Psoas muscle (tissue), 8 donors: ENCODE results near the gene ROPN1L. TPM values are rescaled to one million over a fixed set of nuclear protein-coding genes. Genes with fewer than 3 reads are reported as not detected.

ENCODE experiments used
- ATAC-seq, 4 donors: fragments of 200-7000 bp; cut with Tn5 transposase; one replicate each; pipeline ENCODE4 v1.9.1; 2020; ENCODE audit warnings: moderate library complexity in 3 of 4, mild to moderate bottlenecking in 2 of 4
- DNase-seq, 2 donors: peaks; one replicate each; pipeline ENCODE4 v3.0.0-alpha.2; 2020
- H3K27ac ChIP-seq: fragments of 200-600 bp; one replicate; pipeline ENCODE4 v1.8.0; 2022
- H3K27me3 ChIP-seq, 3 donors: fragments of 200-600 bp in 1 of 3; one replicate each; pipeline versions ENCODE4 v1.6.1 to v1.8.0; 2013 to 2022; ENCODE audit warnings: low read length in 2 of 3, mild to moderate bottlenecking in 2 of 3, moderate library complexity in 1 of 3; ENCODE audit not compliant: insufficient read depth in 3 of 3
- H3K36me3 ChIP-seq, 2 donors: fragments of 200-600 bp in 1 of 2; one replicate each; pipeline versions ENCODE4 v1.6.1 to v1.8.0; 2013 to 2022; ENCODE audit warnings: low read depth in 1 of 2, mild to moderate bottlenecking in 1 of 2, moderate library complexity in 1 of 2; ENCODE audit not compliant: insufficient read depth in 1 of 2
- H3K4me1 ChIP-seq: fragments of 200-600 bp; one replicate; pipeline ENCODE4 v1.8.0; 2022
- H3K4me3 ChIP-seq: fragments of 200-600 bp; one replicate; pipeline ENCODE4 v1.8.0; 2022; ENCODE audit warnings: mild to moderate bottlenecking
- H3K9me3 ChIP-seq: fragments of 200-600 bp; one replicate; pipeline ENCODE4 v1.8.0; 2022
- CTCF ChIP-seq: fragments of 200-600 bp; IDR thresholded peaks from one replicate; pipeline ENCODE4 v1.8.0; 2022; ENCODE audit warnings: antibody characterized with exemption
- WGBS, 3 donors: extraction: QIAGEN DNeasy Blood & Tissue Kit; methylation state at CpG; one replicate each; pipeline versions ENCODE4 v1.1.6 to v1.1.7; 2013; 5-methylcytosine and 5-hydroxymethylcytosine counted together
- intact Hi-C, 2 donors: fragments of 100-400 bp; cut with DNase I; formaldehyde crosslinking; loops; one replicate each; pipeline versions ENCODE4 v1.11.0 to v1.14.2; 2022
- polyA plus RNA-seq, 3 donors: library from polyadenylated mRNA; stranded (reverse); fragments of 200-250 nt; gene quantifications; one replicate each; pipeline ENCODE4 v1.2.3, GENCODE V29; 2013
- total RNA-seq, 4 donors: library from RNA; stranded (reverse); fragmentation: NEBNext Ultra II Directional in 2 of 4; extraction: Animal tissue kit (Norgen Biotek cat#: 25700) in 2 of 4; gene quantifications; one replicate each; pipeline versions ENCODE4 v1.2.1 to v1.2.4, GENCODE V29; 2021 to 2023
- donor health status: healthy with polysubstance abuse.
- donor health status: DM: no; HTN: no; CAD: no; lungs with moderate emphysema.
- donor health status: Bipolar disorder and iron deficiency.
- donor health status: healthy.
- donor health status: DM: yes; HTN: yes; CAD: no.
- donor health status: DM: no; HTN: no; CAD: no.
- donor health status: DM: no; HTN: no; CAD: no.
- donor health status: DM: yes; HTN: yes; CAD: no.

Gene ROPN1L
- total and polyA plus RNA-seq, 7 donors, result 0.16 to 0.38 (median 0.25) TPM; not detected in 4

GRCh38 chr5:10481241-10481935 is 39.7 kb downstream of the ROPN1L start:
- Histone ChIP-seq H3K36me3 (no peaks in the 10 kb centered on the region), H3K9me3 (no peaks in the 10 kb centered on the region), H3K27ac (no peak overlapping the region), H3K4me3 (no peak overlapping the region), H3K27me3 (no peaks in the 10 kb centered on the region), H3K4me1 (no peaks in the 10 kb centered on the region)
- no peak for ATAC-seq
- TF ChIP-seq CTCF, result no peak
- intact Hi-C loops, result no loop called here
- no peak for DNase-seq
- WGBS, 3 donors, result 72 to 76% (median 75%) methylated on average over 10 of the region's 10 CpGs

GRCh38 chr5:10482791-10483530 is 41.3 kb downstream of the ROPN1L start:
- no peak overlapping the region for H3K4me3 ChIP-seq
- H3K4me1 ChIP-seq, result no peaks in the 10 kb centered on the region
- H3K36me3 ChIP-seq, result no peaks in the 10 kb centered on the region
- intact Hi-C loops, result no loop called here
- H3K9me3 ChIP-seq, result no peaks in the 10 kb centered on the region
- no peak for TF ChIP-seq CTCF
- ATAC-seq, result no peak
- no peak overlapping the region for H3K27ac ChIP-seq
- H3K27me3 ChIP-seq, result no peaks in the 10 kb centered on the region
- 73 to 79% (median 76%) methylated on average over 12 of the region's 12 CpGs for WGBS, 3 donors
- DNase-seq, result no peak

GRCh38 chr5:10484774-10485141 is 43.1 kb downstream of the ROPN1L start:
- Histone ChIP-seq H3K4me1 (no peaks in the 10 kb centered on the region), H3K27me3 (no peaks in the 10 kb centered on the region), H3K27ac (no peak overlapping the region), H3K36me3 (no peaks in the 10 kb centered on the region), H3K4me3 (no peak overlapping the region), H3K9me3 (no peaks in the 10 kb centered on the region)
- ATAC-seq (no peak), DNase-seq (no peak)
- WGBS, 3 donors, result 69 to 75% (median 69%) methylated on average over 5 of the region's 5 CpGs
- intact Hi-C loops, result no loop called here
- no peak for TF ChIP-seq CTCF

DNA sequence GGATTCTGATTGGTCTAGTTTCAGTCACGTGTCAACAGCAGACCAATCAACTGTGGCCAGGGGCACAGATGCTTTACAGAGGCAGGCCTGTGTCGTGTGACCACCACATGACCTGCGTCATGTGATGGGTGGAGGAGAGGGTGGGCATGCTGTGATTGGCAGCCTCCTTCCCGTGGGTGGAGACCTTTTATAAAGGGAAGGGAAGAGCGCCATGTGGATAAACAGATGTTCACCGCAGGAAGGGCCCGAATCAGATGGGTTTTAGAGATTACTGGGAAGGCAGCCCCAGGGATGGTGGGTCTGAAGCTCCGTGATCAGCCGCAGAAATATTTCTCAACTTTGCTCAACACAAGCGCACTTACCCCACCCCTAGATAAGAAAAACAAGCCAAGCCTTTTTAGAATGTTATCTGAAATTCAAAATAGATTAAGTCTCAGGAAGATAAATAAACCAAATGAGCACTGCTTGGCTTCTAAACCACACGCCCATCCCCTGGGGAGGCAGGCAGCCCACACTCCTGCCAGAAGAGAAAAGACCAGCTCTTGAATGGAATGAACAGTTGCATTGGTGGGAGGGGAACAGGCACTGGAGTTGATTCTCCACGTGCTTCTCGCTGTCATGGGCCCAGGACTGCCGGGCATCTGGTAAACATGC is 43.6 kb downstream of the ROPN1L start:
- WGBS, 3 donors, result 61 to 67% (median 66%) methylated on average over 14 of the region's 14 CpGs
- no peak for TF ChIP-seq CTCF
- H3K36me3 ChIP-seq, result no peaks in the 10 kb centered on the region
- no peaks in the 10 kb centered on the region for H3K4me1 ChIP-seq
- intact Hi-C loops, result no loop called here
- no peak overlapping the region for H3K4me3 ChIP-seq
- no peak overlapping the region for H3K27ac ChIP-seq
- H3K9me3 ChIP-seq, result no peaks in the 10 kb centered on the region
- ATAC-seq (peak in 1 of 4 donors; percentile 26), DNase-seq (no peak)
- no peaks in the 10 kb centered on the region for H3K27me3 ChIP-seq
